Activated CD4-positive, alpha-beta T cell treated with anti-CD3 and anti-CD28 coated beads, Interleukin-2, amount 50 U/mL, for 1 hour (primary cell): Measurements from ENCODE around the gene DZIP1L.

Experiments used
- DNase-seq: peaks from one replicate; pipeline ENCODE4 v3.0.0-alpha.2; 2020

The DZIP1L gene

DNA sequence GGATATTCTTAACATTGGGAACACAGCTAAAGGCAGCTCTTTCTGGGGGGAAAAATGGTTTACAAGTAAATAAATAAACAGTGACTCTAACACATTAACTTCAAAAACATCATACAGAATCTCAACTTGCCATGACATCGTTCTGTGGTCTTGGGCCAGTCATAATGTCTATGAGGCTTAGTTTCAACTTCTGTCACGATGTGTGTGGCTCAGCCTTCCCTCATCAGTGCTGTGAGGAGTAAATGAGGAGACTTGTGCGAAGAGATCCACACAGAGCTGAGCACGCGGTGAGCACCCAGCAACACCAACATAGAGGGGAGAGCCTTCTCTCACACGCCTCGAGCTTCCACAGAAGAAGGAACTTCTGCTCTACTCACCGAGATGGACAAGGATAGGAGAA lies 49.0 kb downstream of the DZIP1L start:
- DNase-seq: no peak

DNA sequence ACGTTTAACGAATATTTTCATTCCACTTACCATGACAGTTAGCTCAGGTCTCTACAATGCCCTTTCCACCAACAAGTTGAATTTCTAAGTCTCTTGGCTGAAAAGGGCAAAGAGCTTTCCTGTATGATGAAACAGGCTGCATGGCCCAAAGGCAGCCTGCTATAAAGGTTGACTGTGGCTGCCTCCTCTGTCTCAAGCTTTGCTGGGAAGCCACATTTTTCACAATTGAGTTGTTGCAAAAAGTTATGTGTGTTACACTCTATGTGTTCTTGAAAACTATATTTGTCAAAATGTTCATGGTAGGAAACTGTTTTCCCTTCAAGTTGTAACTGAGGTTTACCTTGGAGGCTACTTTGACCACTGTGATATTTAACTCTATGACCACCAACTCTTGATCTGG lies 49.5 kb downstream of the DZIP1L start:
- DNase-seq: no peak

DNA sequence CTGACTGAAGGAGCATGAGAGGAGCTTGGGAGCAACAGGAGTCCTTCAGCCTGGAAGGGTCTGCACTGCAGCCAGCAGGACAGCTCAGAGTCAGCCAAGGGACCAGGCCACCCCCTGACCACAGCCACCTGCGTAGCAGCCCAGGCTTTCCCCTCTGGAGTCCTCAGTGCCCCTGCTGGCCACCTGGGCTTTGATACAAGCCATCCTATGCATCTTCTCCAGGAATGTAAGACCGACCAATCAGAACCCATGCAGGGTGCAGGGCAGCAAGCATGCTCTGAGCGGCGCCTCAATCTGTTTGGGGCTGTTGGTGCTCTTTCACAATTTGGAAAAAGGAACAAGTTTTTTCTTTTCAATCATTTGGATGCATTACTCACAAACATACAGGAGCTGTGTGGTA lies 52.0 kb downstream of the DZIP1L start:
- DNase-seq: no peak

DNA sequence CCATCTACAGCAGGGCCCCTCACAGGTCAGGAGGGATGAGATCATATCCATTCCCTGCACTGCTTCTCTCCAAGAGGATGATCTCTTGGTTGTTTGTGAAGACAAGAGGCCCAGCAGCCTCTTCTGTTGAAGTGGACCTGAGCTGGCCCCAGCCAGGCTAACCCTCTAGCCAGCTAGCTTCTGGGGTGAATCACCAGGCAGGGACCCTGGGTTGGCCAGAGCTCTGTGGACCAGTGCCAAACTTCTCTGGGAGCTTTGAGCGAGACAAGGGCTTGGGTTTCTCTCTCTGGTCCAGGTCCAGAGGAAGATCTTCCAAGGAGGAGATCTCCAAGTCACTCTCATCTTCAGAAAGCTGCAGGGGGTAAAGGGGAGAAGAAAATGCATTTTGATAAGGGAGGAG lies 52.8 kb downstream of the DZIP1L start:
- no peak for DNase-seq

DNA sequence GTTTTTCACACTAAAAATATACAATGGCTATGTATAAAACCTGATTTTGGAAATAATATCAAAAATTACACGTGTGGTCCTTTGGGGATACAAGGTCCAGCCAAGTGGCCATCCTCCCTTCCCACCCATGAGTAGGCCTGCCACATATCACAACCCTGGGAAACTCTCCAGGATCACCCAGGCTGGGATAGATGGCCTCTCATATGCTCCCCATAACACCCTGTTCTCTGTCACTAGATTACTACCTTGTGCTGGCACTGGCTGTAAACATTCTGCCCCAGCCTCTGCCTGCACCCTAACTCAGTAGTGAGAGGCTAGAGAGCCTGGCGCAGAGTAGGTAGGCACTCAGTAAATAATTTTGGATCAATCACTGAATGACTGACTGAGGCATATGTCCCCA lies 53.4 kb downstream of the DZIP1L start:
- DNase-seq: no peak

DNA sequence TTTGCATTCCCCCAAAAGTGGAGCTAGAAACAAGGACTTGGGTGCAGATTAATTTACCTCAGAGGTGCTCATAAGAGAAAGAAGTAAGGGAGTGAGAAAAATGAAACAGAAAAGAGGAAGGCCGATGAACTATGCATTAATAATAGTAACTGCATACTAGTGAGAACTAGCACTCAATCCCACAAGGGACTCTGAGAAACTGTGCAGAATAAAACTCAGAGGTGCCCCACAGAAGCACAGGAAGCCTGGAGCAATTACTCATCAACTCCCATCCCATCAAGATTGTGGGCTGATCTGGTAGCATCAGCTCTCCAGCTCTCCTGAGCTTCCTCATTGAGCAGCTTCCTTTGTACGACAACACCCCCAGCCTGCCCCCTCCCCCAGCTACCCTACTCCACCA lies 54.6 kb downstream of the DZIP1L start:
- DNase-seq: no peak

DNA sequence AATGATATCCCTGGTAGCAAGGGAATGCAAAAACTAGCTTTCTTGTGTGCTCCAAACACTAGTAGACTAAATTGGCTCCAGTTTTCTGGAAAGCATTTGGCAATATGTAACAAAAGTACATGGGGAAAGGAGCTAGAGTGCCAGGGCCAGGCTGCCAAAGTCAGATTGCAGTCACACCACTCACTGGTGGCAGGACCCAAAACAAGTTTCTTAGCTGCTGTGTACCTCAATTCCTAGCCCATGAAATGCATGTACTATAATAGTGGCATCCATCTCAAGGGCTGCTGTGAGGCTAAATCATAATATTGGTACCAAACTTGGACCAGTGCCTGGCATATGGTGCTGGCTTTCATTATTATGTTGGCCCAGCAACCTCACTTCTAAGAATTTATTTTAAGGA lies 56.1 kb downstream of the DZIP1L start:
- DNase-seq: no peak

DNA sequence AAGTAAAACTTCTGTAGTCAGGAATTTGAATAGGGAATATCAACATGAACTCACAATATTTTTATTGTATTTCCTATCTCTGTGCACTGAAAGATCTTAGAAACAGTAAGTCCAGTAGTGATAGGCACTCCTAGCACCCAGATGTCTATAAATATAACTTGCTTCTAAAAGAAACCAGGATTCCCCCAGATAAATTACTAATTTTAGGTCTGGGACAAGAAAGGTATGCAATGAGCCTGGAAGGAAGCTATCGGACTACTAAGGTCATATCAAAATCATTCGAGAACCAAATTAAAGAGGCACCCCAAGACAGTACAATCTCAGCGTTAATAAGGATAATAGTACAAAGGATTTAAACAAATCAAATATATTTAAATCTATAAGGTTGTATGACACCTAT lies 58.0 kb downstream of the DZIP1L start:
- no peak for DNase-seq

DNA sequence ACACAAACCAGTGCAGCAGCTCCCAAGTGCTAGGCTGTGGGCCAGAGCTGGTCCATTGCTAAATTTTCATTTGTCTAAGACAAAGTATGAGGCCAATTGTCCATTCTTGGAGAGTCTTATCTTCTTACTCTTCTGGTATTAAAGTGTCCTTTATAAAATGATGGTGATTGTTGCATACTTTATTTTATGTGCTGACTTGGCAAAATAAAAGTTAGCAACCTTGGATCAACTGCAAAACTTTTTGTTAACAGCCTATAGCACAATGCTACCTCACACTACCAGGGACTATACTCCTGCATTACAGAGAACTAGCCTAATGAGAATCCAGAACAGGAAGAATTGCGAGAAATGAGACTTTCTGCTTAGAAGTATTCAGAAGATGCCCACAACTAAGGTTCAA lies 61.4 kb downstream of the DZIP1L start:
- no peak for DNase-seq

DNA sequence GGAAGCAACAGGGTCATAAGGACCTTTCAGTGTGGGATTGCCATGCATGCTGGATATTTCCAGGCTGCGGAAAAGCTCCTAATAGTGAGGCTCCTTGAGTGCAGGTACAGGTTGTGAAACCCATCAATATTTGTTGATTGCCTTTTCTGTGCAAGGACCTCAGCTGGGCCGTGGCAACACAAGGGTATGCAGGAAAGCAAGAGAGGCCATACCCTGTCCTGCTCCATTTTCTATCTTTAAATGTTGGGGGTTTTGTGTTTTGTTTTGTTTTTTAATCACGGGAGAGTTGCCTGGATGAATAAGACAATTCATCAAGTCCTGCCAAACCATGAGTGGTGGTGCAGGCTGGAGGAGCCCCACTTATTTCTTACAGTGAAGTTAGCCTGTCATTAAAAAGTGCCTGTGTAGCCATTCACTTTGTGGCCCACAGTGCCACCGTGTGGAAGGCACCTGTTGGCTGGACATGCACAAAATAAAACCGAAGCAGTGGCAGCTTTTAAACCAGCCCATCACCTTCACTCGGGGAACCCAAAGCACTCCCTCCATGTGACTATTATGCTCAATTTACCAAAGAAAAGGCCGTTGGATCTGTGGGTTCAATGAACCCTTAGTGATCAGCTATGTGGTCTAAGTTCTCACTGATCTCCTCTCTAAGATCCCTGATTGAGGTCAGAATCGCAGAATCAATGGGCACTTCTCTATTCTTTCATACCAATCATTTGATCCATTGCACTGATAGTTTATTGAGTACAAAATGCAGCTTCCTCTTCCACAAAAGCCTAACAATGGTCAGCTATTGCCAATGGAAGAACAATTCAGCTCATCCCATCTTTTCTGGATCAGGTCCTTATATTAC lies 63.2 kb downstream of the DZIP1L start:
- no peak for DNase-seq

DNA sequence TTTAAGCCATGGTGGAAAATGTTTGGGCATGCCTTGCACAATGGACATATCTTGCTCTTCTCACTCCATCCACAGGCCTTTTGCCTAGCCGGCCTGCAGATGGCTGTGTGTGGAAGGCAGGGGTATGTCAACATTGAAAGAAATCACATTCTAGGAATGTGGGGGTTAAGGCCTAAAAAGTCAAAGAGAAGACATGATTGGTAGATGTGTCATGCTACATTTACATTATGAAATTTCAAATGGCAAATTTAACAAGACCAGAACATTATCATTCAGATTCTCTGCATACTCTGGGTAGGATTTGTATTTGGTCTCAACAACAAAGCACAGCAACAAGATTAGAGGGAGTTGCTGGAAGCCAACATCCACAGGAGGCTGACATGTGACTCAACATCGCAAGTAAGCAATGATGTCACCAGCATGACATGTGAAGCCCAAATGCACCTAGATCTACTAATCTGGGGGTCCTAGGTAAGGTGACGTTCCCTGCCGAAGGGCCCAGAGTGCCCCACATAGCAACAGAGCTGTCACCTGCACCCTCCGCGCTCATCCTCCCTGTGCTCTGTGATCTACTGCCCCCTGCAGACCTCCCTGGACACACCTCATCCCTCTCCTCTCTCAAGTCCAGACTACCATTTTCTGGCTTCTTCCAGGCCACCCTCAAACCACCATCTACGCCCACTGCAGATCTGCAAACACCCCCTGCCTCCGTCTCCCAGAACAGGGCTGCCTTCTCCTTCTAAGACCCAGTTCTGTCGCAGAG lies 66.1 kb downstream of the DZIP1L start:
- no peak for DNase-seq

DNA sequence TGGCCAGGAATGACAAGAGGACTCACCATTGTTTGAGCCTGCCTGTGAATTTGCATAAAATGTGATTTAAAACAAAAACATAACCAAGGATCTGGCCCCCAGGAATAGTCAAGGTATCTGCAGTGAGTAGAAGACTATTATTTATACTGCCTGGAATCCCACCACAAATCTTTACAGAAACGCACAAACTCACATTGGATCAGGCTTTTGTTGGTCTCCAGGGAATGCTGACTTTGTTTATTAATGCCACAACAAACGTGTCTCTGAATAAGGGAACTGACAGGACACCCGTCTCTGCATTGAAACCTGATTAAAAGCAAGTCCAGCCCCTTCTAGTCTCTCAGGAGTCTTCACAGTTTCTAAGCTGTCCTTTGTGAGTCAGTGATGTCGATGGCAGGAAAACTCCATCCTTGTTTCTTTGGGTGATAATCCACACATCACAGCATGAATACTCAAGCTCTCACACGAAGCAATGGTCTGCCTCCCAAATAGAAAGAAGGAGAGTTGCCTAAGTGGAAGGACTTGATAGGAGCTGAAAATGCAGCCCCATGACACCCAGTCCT lies 67.7 kb downstream of the DZIP1L start:
- no peak for DNase-seq

DNA sequence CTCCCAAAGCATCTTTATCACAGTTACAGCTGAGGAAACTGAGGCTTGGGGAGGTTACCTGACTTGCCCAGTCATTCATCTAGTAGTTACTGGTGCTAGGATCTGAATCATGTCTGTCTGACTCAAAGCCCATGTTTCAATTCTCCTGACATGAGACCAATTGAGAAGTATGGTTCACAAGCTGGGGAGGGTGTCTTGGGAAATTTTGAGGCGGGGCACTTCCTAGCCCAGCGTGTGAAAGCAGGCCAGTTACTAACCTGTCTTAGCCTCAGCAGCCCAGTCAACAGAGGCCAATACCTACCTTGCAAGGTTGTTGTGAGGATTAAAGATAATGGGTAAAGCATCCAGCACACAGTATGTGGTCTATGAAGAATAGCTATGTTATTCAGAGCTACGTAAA lies 68.5 kb downstream of the DZIP1L start:
- DNase-seq: no peak

DNA sequence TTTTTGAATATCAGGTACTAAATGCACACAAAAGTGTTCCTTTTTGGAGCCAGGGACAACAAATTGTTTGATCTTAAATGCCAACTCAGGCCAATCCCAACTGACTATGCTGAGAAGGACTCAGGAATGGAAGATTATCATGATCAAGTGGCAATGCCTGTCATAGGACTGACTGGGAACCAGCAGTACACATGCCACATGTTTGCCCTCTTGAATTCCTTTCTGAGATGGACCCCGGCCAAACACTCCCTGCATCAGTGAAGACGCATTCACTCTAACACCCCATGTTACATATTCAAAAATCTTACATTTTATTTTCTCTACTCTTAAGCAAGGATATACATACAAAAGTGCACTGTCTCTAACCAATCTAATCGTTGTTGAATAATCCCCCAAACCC lies 69.3 kb downstream of the DZIP1L start:
- no peak for DNase-seq

DNA sequence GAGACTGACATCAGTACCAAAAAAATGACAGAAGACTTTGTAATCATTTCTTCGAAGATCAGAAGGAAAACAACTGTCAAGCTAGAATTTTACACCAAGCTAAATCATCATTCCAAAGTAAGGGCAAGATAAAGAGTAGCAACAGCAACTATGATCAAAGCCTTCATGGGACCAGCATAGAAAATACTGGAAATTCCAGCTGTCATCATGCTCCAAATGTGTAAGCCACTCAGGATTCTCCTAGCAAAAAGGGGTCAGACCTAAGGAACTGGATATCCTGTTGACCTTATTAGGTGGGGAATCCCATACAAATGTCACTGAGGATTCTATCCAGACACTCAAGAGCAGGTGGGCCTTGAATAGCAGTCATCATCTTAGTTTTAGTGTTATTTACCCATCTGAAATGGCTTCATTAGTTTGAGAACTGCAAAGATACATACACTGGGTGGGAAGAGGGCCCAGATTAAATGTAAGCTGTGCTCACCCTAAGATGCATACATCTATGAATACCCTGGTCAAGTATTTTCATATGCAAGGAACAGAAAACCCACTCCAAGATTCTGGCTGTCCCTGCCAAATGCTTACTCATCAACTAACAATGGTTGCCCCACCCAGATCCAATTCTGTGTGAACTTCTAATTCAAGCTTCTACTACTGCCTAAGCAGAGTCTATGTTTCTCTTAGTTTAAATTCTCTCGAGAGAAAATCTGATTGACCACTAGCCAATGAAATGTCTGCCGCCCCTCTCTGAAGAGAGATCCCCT lies 72.0 kb downstream of the DZIP1L start:
- no peak for DNase-seq

DNA sequence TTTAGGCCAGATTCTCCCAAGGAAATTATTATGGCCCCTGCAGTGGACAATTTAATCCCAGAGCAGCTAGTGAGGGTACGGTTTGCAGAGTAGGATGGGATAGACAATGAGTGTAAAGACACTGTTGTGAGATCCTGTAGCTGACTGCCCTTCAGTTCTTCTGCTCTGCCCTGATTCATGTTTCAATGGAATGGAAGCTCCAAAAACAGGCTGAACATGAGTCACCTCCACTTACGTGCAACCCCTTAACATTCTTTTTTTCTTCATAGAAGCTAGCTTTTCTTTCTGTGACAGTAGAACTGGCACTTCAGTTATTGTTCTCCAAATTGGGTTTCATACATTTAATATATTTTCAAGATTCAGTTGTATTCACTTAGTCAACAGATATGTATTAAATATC lies 73.4 kb downstream of the DZIP1L start:
- no peak for DNase-seq

DNA sequence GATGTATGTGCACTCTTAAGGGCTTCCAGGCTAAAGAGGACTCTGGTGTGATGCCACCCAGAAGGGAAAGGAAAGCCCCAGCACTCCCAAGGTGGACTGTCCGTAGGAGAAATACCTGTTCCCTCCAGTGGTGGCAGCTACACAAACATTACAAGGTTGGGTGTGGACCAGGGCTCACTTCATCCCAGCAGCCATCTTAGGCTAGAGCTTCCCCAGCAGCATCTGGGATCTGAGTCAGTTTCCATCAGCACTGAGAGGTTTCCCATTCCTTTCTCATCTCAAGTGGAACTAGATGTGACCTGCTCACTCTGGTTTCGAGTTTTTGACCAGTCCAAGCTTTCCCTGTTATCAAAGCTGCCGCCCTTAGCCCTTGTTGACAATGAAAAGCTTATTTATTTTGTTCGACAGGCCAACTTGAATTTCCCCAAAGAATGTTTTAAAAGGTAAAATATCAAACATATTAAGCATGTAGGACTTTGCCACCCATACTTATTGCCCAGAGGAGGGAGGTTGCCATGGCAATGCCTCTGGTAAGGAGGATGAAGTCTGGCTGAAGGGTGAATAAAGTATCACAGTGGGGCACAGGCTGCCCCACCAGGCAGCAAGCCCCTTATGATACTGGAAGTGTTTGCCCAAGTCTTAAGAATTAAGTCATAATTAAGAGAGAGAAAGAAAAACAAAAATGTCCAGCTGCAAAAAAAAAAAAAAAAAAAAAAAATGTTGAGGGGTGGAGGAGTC lies 76.5 kb downstream of the DZIP1L start:
- no peak for DNase-seq

DNA sequence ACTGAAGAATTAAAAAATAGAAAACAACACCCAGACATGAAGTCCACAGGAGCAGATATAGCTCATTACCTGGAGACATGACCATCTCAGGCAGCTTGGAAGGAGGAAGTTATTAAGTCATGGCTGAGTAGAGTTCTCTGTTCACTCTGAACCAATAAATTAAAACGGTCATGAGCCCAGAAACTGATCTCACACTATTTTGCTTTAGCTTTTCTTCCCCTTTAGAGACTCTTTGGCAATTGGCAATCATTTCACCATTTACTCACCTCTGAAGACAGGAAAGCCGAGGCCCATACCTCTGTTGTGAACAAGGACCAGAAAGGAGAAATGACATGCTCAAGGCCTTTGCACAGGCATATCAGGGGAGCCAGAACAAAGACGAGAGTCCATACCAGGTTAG lies 78.8 kb downstream of the DZIP1L start:
- no peak for DNase-seq

DNA sequence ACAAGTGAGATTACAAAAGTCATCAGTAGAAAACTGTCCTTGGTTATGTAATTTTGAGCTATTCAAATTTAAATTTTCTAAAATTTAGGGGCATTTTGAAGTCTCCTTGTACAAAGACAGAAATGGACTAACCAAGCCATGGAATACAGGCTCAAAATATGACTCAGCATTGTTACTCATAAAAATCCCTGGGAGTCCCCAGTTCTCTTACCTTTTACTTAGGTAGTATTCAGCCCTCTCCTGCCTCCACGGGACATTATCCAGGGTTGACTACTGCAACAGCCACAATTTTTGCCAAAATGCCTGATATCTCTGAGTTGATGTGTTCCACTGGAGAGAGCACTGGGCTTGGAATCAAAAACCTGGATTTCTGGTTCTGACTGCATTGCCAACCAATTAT lies 80.5 kb downstream of the DZIP1L start:
- no peak for DNase-seq

DNA sequence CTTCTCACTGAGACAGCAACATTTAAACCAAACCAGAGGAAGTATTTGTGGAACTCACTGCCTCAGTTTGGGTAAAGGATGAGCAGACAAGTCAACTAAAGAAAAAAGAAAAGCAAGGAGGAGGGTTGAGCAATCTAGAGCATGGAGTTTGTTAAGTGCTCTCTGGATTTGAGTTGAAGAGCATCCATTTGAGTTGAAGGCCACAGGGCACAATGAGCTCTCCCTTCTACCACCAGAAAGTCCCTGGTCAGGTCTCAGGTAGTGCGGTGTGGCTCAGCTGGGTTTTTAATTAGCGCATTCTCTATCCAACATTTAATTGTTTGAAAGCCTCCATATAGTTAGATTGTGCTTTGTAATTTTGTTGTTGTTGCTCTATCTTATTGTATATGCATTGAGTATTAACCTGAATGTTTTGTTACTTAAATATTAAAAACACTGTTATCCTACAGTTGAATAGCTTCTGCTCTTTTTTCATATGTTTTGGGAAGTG lies 82.2 kb downstream of the DZIP1L start:
- DNase-seq: no peak

DNA sequence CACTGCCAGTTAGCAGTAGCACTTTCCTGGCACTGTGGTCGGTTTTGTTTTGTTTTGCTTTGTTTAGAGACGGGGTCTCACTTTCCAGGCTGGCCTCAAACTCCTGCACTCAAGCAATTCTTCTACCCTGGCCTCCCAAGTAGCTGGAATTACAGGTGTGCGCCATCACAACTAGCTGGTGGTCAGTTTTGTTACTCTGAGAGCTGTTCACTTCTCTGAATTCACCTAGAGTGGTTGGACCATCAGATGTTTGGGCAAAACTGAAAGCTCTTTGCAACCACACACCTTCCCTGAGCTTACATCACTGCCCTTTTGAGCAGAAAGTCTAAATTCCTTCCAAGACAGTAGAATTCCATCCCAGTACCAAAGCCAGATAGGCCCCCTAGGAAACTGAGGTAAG lies 82.8 kb downstream of the DZIP1L start:
- DNase-seq: no peak

DNA sequence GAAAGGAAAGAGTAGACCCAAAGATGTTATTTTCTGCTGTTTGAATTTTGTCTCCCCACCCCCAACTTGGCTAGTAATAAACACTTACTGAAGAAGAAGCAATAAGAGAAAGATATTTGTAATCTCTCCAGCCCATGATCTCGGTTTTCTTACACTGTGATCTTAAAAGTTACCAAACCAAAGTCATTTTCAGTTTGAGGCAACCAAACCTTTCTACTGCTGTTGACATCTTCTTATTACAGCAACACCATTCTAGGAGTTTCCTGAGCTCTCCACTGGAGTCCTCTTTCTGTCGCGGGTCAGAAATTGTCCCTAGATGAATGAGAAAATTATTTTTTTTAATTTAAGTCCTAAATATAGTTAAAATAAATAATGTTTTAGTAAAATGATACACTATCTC lies 83.9 kb downstream of the DZIP1L start:
- no peak for DNase-seq
